Liver (tissue), 3 donors: Measurements from ENCODE around the gene OLFML2A.

ENCODE experiments used
- CTCF ChIP-seq: fragments of 150-350 bp; IDR thresholded peaks from 2 replicates; pipeline ENCODE4 v1.5.1; 2017; ENCODE audit warnings: improper control_type of control experiment, low read depth, low read length; ENCODE audit not compliant: missing input control
- EGR1 ChIP-seq, 2 donors: IDR thresholded peaks; 2 replicates each; pipeline ENCODE4 v1.6.1; 2016 to 2018; ENCODE audit warnings: antibody characterized with exemption in 2 of 2, low read depth in 2 of 2
- FOXA1 ChIP-seq: IDR thresholded peaks from 2 replicates; pipeline ENCODE4 v1.6.1; 2016; ENCODE audit warnings: antibody characterized with exemption
- GABPA ChIP-seq, 2 donors: IDR thresholded peaks in 1 of 2; conservative IDR thresholded peaks in 1 of 2; 2 replicates each; pipeline ENCODE4 v1.6.1; 2016; ENCODE audit warnings: antibody characterized with exemption in 2 of 2, mild to moderate bottlenecking in 1 of 2, moderate library complexity in 1 of 2
- JUND ChIP-seq, 2 donors: IDR thresholded peaks; 2 replicates each; pipeline ENCODE4 v1.6.1; 2016; ENCODE audit warnings: antibody characterized with exemption in 2 of 2
- MAX ChIP-seq: IDR thresholded peaks from 2 replicates; pipeline ENCODE4 v1.6.1; 2016; ENCODE audit warnings: antibody characterized with exemption
- RAD21 ChIP-seq, 2 donors: IDR thresholded peaks; 2 replicates each; pipeline ENCODE4 v1.6.1; 2016; ENCODE audit warnings: antibody characterized with exemption in 2 of 2, mild to moderate bottlenecking in 2 of 2
- REST ChIP-seq: IDR thresholded peaks from 2 replicates; pipeline ENCODE4 v1.6.1; 2016; ENCODE audit warnings: antibody characterized with exemption, mild to moderate bottlenecking
- RXRA ChIP-seq, 2 donors: IDR thresholded peaks; 2 replicates each; pipeline ENCODE4 v1.6.1; 2017 to 2018; ENCODE audit warnings: antibody characterized with exemption in 2 of 2, mild to moderate bottlenecking in 1 of 2
- SP1 ChIP-seq: IDR thresholded peaks from 2 replicates; pipeline ENCODE4 v1.6.1; 2018; ENCODE audit warnings: antibody characterized with exemption, mild to moderate bottlenecking
- TAF1 ChIP-seq: conservative IDR thresholded peaks from 2 replicates; pipeline ENCODE4 v1.6.1; 2016; ENCODE audit warnings: antibody characterized with exemption, mild to moderate bottlenecking
- YY1 ChIP-seq: IDR thresholded peaks from 2 replicates; pipeline ENCODE4 v1.6.1; 2016; ENCODE audit warnings: antibody characterized with exemption, mild to moderate bottlenecking
- ZBTB33 ChIP-seq: IDR thresholded peaks from 2 replicates; pipeline ENCODE4 v1.6.1; 2016; ENCODE audit warnings: antibody characterized with exemption
- donor health status: healthy.
- donor health status: healthy.

- TF ChIP-seq REST: no peak
- no peak for TF ChIP-seq CTCF
- TF ChIP-seq ZBTB33: no peak
- no peak for TF ChIP-seq RXRA (IDR thresholded peaks at IDR 0.05)
- TF ChIP-seq TAF1: no peak
- no peak for TF ChIP-seq MAX
- no peak for TF ChIP-seq YY1
- TF ChIP-seq JUND (IDR thresholded peaks at IDR 0.05): no peak
- TF ChIP-seq SP1: no peak
- TF ChIP-seq RAD21 (IDR thresholded peaks at IDR 0.05): no peak
- no peak for TF ChIP-seq FOXA1
- no peak for TF ChIP-seq GABPA (IDR thresholded peaks at IDR 0.05 in 1 of 2, conservative IDR thresholded peaks at IDR 0.05 in 1 of 2)
- no peak for TF ChIP-seq EGR1 (IDR thresholded peaks at IDR 0.05; ENCODE audit: low read depth in 2 of 2)
Measured at GRCh38 chr9:124805186-124805585, 28.3 kb downstream of the OLFML2A start.
